Astrocyte (in vitro differentiated cells and primary cell): ENCODE measurements around the gene FRYL. TPM values are rescaled to one million over a fixed set of nuclear protein-coding genes. Genes with fewer than 3 reads are reported as not detected.
A peak's percentile ranks its signal among the peaks of the same experiment; 100 is the strongest.

Source experiments
- DNase-seq: peaks from one replicate; pipeline ENCODE4 v3.0.0-alpha.2; 2010; ENCODE audit warnings: low read depth
- FAIRE-seq: peaks from 2 replicates; lab custom pipeline; 2011; peaks lifted over from hg19 to GRCh38; lab: Jason Lieb, UNC
- H2AFZ ChIP-seq: 2 replicates; pipeline ENCODE4 v1.6.0; 2012; ENCODE audit warnings: low read depth, low read length, inconsistent platforms
- H3K27ac ChIP-seq: 2 replicates; pipeline ENCODE4 v1.5.1; 2011; ENCODE audit warnings: low read depth, low read length, inconsistent platforms
- H3K27me3 ChIP-seq: 2 replicates; pipeline ENCODE4 v1.6.0; 2011; ENCODE audit warnings: low read length, inconsistent platforms; ENCODE audit not compliant: insufficient read depth
- H3K36me3 ChIP-seq: 2 replicates; pipeline ENCODE4 v1.5.1; 2011; ENCODE audit warnings: low read length, inconsistent platforms; ENCODE audit not compliant: insufficient read depth
- H3K4me1 ChIP-seq: 2 replicates; pipeline ENCODE4 v1.5.1; 2011; ENCODE audit warnings: low read length, inconsistent platforms; ENCODE audit not compliant: insufficient read depth
- H3K4me2 ChIP-seq: 2 replicates; pipeline ENCODE4 v1.6.0; 2012; ENCODE audit warnings: low read length, inconsistent platforms
- H3K4me3 ChIP-seq: 2 replicates; pipeline ENCODE4 v1.5.1; 2011; ENCODE audit warnings: low read depth, mild to moderate bottlenecking, low read length, inconsistent platforms; ENCODE audit not compliant: insufficient read depth
- H3K79me2 ChIP-seq: 2 replicates; pipeline ENCODE4 v1.6.0; 2012; ENCODE audit warnings: mild to moderate bottlenecking, low read length, inconsistent platforms; ENCODE audit not compliant: insufficient read depth
- H3K9ac ChIP-seq: 2 replicates; pipeline ENCODE4 v1.6.0; 2012; ENCODE audit warnings: mild to moderate bottlenecking, low read length, inconsistent platforms
- H3K9me3 ChIP-seq: 2 replicates; pipeline ENCODE4 v1.5.1; 2012; ENCODE audit warnings: low read depth, mild to moderate bottlenecking, low read length, inconsistent platforms; ENCODE audit not compliant: insufficient read depth
- H4K20me1 ChIP-seq: 2 replicates; pipeline ENCODE4 v1.6.0; 2012; ENCODE audit warnings: low read length, inconsistent platforms; ENCODE audit not compliant: insufficient read depth
- H3K27ac Mint-ChIP-seq: one replicate; pipeline ENCODE4 v1.8.0; 2021; ENCODE audit warnings: mild to moderate bottlenecking, mixed read lengths; ENCODE audit not compliant: unreplicated experiment
- H3K27me3 Mint-ChIP-seq: one replicate; pipeline ENCODE4 v1.8.0; 2021; ENCODE audit warnings: low read depth, mixed read lengths; ENCODE audit not compliant: unreplicated experiment
- H3K36me3 Mint-ChIP-seq: one replicate; pipeline ENCODE4 v1.8.0; 2021; ENCODE audit warnings: low read depth, mixed read lengths; ENCODE audit not compliant: unreplicated experiment
- H3K4me1 Mint-ChIP-seq: one replicate; pipeline ENCODE4 v1.8.0; 2021; ENCODE audit warnings: low read depth, mixed read lengths; ENCODE audit not compliant: unreplicated experiment
- H3K4me3 Mint-ChIP-seq: one replicate; pipeline ENCODE4 v1.8.0; 2021; ENCODE audit warnings: mild to moderate bottlenecking, moderate library complexity, mixed read lengths; ENCODE audit not compliant: unreplicated experiment
- H3K9me3 Mint-ChIP-seq: one replicate; pipeline ENCODE4 v1.8.0; 2021; ENCODE audit warnings: mild to moderate bottlenecking, mixed read lengths; ENCODE audit not compliant: unreplicated experiment
- EZH2 ChIP-seq: IDR thresholded peaks from 2 replicates; pipeline ENCODE4 v1.6.1; 2012; ENCODE audit warnings: mild to moderate bottlenecking, low read length, inconsistent platforms; ENCODE audit not compliant: insufficient read depth
- total RNA-seq: library from RNA; stranded (reverse); gene quantifications from 2 replicates; pipeline ENCODE4 v1.2.1, GENCODE V29; 2021
- TF ChIP-seq, protein P1 (sequence below): IDR thresholded peaks from 2 replicates; pipeline ENCODE4 v1.5.1; 2011; ENCODE audit warnings: low read depth, mild to moderate bottlenecking, inconsistent platforms, low read length, moderate library complexity; ENCODE audit not compliant: insufficient read depth

Gene FRYL
- total RNA-seq, 1 donor from 2014 or later: 70.0 TPM

DNA sequence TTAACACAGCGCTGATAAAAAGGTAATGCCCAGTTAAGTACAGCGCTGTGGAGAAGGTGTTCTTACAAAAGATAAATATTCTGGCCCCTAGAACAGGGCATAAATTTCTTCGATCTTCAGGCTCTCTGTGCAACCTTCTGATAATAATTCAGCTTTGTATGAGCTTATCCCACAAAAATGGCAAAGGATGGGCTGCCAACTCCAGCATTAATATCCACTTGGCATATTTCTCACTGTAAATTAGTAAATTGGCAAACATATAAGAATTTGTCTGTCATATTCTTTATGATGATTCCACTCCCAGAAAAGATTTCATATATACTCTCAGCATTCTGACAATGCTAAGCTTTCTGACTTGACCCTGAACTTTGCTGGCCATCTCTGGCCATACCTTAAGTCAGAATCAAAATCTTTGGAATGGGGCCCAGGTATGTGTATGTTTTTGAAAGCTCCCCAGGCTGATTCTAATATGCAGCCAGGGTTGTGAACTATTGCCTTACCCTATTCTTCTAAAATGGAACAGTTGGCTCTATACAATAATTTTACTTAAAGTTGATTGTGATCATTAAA lies 134.8 kb downstream of the FRYL start:
- H3K4me1 Mint-ChIP-seq: peaks cover 10% of the 10 kb centered on the region
- Histone ChIP-seq H3K9ac (no peak overlapping the region), H3K36me3 (no peaks in the 10 kb centered on the region), H3K4me2 (no peak overlapping the region), H3K4me1 (no peaks in the 10 kb centered on the region), H3K4me3 (no peak overlapping the region), H3K27me3 (no peaks in the 10 kb centered on the region), H2AFZ (no peak overlapping the region), H3K79me2 (peaks cover 40% of the 10 kb centered on the region), H4K20me1 (peaks cover 36% of the 10 kb centered on the region), H3K9me3 (no peaks in the 10 kb centered on the region), H3K27ac (no peak overlapping the region)
- H3K27ac Mint-ChIP-seq: no peak overlapping the region
- peak; percentile 16 for DNase-seq
- FAIRE-seq: no peak
- no peaks in the 10 kb centered on the region for H3K9me3 Mint-ChIP-seq
- H3K4me3 Mint-ChIP-seq: no peak overlapping the region
- H3K27me3 Mint-ChIP-seq: no peaks in the 10 kb centered on the region
- TF ChIP-seq EZH2: no peak
- TF ChIP-seq, protein P1, sequence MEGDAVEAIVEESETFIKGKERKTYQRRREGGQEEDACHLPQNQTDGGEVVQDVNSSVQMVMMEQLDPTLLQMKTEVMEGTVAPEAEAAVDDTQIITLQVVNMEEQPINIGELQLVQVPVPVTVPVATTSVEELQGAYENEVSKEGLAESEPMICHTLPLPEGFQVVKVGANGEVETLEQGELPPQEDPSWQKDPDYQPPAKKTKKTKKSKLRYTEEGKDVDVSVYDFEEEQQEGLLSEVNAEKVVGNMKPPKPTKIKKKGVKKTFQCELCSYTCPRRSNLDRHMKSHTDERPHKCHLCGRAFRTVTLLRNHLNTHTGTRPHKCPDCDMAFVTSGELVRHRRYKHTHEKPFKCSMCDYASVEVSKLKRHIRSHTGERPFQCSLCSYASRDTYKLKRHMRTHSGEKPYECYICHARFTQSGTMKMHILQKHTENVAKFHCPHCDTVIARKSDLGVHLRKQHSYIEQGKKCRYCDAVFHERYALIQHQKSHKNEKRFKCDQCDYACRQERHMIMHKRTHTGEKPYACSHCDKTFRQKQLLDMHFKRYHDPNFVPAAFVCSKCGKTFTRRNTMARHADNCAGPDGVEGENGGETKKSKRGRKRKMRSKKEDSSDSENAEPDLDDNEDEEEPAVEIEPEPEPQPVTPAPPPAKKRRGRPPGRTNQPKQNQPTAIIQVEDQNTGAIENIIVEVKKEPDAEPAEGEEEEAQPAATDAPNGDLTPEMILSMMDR: no peak
- H3K36me3 Mint-ChIP-seq: no peaks in the 10 kb centered on the region

DNA sequence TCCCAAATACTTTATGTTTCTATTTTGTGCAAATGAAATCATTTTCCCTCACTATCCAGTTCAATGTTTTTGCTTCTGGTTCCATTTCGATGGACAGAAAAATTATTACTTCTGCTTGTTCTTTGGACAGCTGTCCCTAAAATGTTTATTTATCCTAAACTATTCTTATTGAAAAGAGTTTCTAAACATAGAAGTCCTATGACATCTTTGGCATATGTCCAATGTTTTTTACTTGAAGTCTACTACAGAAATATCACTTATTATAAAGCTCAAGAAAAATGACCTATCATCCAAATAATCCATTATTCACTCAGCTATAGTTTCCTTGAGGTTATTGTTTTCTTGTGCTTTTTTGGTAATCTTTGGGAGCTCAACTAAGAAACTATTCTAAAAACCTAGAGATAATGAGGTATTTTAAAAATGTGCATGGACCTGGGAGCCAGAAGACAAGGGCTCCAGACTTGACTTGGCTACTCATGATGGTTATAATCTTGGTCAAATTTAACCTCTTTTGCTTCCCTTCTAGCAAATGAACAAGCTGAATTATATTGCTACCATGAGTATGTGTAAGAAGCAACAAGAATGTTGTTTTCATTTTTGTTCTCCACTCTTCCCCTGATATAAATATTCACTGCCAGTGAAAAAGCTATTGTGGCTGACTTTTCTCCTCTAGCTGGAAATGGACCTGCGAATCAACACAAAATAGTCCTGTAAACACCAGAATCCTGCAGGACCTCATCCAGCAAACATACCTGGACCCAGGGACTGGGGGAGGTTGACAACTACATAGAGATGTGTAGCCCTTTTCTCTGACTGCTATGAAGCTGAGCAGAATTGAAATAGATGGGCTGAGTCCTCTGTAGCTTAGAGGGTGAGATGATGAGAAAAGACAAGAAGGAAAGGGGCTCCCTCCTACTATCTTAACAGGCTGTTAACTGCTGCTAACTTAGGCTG lies 137.4 kb downstream of the FRYL start:
- H3K4me3 Mint-ChIP-seq: no peak overlapping the region
- no peaks in the 10 kb centered on the region for H3K36me3 Mint-ChIP-seq
- Histone ChIP-seq H2AFZ (no peak overlapping the region), H3K36me3 (no peaks in the 10 kb centered on the region), H3K27ac (no peak overlapping the region), H3K9me3 (no peaks in the 10 kb centered on the region), H3K4me1 (no peaks in the 10 kb centered on the region), H3K4me2 (no peak overlapping the region), H3K9ac (no peak overlapping the region), H3K27me3 (no peaks in the 10 kb centered on the region), H4K20me1 (peaks cover 33% of the 10 kb centered on the region), H3K79me2 (peaks cover 46% of the 10 kb centered on the region), H3K4me3 (no peak overlapping the region)
- H3K27ac Mint-ChIP-seq: no peak overlapping the region
- DNase-seq (peak; percentile 51), FAIRE-seq (no peak)
- TF ChIP-seq, protein P1: no peak
- TF ChIP-seq EZH2: no peak
- H3K27me3 Mint-ChIP-seq: no peaks in the 10 kb centered on the region
- peaks cover 10% of the 10 kb centered on the region for H3K4me1 Mint-ChIP-seq
- H3K9me3 Mint-ChIP-seq: no peaks in the 10 kb centered on the region
